IPS-NIHi11 (cell line): ENCODE data around the gene TYRP1.

ENCODE experiments used
- DNase-seq: peaks from one replicate; pipeline ENCODE4 v3.0.0; 2012; ENCODE audit warnings: mixed read lengths, low spot score

TYRP1 gene

GRCh38 chr9:12730927-12731326 lies 37.7 kb downstream of the TYRP1 start:
- DNase-seq, result no peak

GRCh38 chr9:12732971-12733370 lies 39.8 kb downstream of the TYRP1 start:
- DNase-seq, result no peak

GRCh38 chr9:12735665-12736064 lies 42.5 kb downstream of the TYRP1 start:
- no peak for DNase-seq

- no peak for DNase-seq
Measured at GRCh38 chr9:12737871-12738270, 44.7 kb downstream of the TYRP1 start.

GRCh38 chr9:12739014-12739652 lies 45.9 kb downstream of the TYRP1 start:
- no peak for DNase-seq

- no peak for DNase-seq
Measured at GRCh38 chr9:12740845-12741244, 47.7 kb downstream of the TYRP1 start.

- DNase-seq, result no peak
Measured at GRCh38 chr9:12748016-12748415, 54.8 kb downstream of the TYRP1 start.

- DNase-seq, result no peak
Measured at GRCh38 chr9:12748954-12749353, 55.8 kb downstream of the TYRP1 start.

GRCh38 chr9:12753931-12754330 lies 60.7 kb downstream of the TYRP1 start:
- no peak for DNase-seq

- no peak for DNase-seq
Measured at GRCh38 chr9:12759761-12760160, 66.6 kb downstream of the TYRP1 start.
